DMS 273 treated with DMSO at 0.1 percent for 48 hours (cell line): ENCODE data around the gene UBE2D3.
A peak's percentile ranks its signal among the peaks of the same experiment; 100 is the strongest.
"Not testable (repeated sequence)": the region's sequence is repeated elsewhere in the genome, so short reads cannot be mapped to it uniquely, and the experiment has no call there.

Experiments used
- DNase-seq: peaks from one replicate; lab custom pipeline; 2025; lab: John Stamatoyannopoulos, UW

The UBE2D3 gene

GRCh38 chr4:102826890-102827673, at the start of gene UBE2D3:
Gene UBE2D3 (minus strand): TSS chr4:102827551. CDS start chr4:102826508, 1,043 bp downstream.
- peak; percentile 82 for DNase-seq

- DNase-seq, result no peak
These were observed 44.4 kb upstream of the UBE2D3 start for GRCh38 chr4:102871772-102872171.

- no peak for DNase-seq
These were observed 42.3 kb upstream of the UBE2D3 start for GRCh38 chr4:102869569-102870197.

- peak; percentile 72 for DNase-seq
These were observed 41.6 kb upstream of the UBE2D3 start, which contains the start of gene CISD2 for GRCh38 chr4:102868781-102869568. Gene CISD2 (plus strand): TSS chr4:102868992. CDS start chr4:102869085, 93 bp downstream.

- no peak for DNase-seq
These were observed 40.9 kb upstream of the UBE2D3 start for GRCh38 chr4:102868153-102868780.

- DNase-seq, result no peak
These were observed 40.2 kb upstream of the UBE2D3 start for GRCh38 chr4:102867278-102868152.

- not testable (repeated sequence) for DNase-seq
These were observed 38.0 kb upstream of the UBE2D3 start for GRCh38 chr4:102865327-102865726.

- DNase-seq, result no peak
These were observed 35.4 kb upstream of the UBE2D3 start for GRCh38 chr4:102862747-102863146.

GRCh38 chr4:102862016-102862415, 34.7 kb upstream of the UBE2D3 start:
- no peak for DNase-seq

- no peak for DNase-seq
These were observed 33.4 kb upstream of the UBE2D3 start for GRCh38 chr4:102860611-102861324.

GRCh38 chr4:102858828-102859464, 31.6 kb upstream of the UBE2D3 start:
- DNase-seq, result no peak

- DNase-seq, result no peak
These were observed 23.0 kb upstream of the UBE2D3 start for GRCh38 chr4:102850370-102850769.

- DNase-seq, result no peak
These were observed 22.3 kb upstream of the UBE2D3 start for GRCh38 chr4:102849579-102850104.

GRCh38 chr4:102847687-102848086, 20.3 kb upstream of the UBE2D3 start:
- no peak for DNase-seq

- DNase-seq, result no peak
These were observed 16.6 kb upstream of the UBE2D3 start for GRCh38 chr4:102843938-102844337.

GRCh38 chr4:102843273-102843672, 15.9 kb upstream of the UBE2D3 start:
- DNase-seq, result no peak

GRCh38 chr4:102842367-102842766, 15.0 kb upstream of the UBE2D3 start:
- DNase-seq, result no peak

- no peak for DNase-seq
These were observed 9.2 kb upstream of the UBE2D3 start for GRCh38 chr4:102836596-102836995.

- DNase-seq, result no peak
These were observed 5.3 kb upstream of the UBE2D3 start for GRCh38 chr4:102832667-102833066.

GRCh38 chr4:102832105-102832504, 4.8 kb upstream of the UBE2D3 start:
- DNase-seq, result no peak
